Trophoblast cell (in vitro differentiated cells and primary cell): ENCODE results near the gene CAMKK1.

Source experiments
- DNase-seq, 2 donors: peaks; one replicate each; pipeline ENCODE4 v3.0.0-alpha.2; 2016
- H2AFZ ChIP-seq: 2 replicates; pipeline ENCODE4 v1.6.1; 2013; ENCODE audit warnings: low read length, moderate library complexity, mild to moderate bottlenecking; ENCODE audit not compliant: insufficient read depth, poor library complexity
- H2AK5ac ChIP-seq: 2 replicates; pipeline ENCODE4 v1.6.1; 2013; ENCODE audit warnings: mild to moderate bottlenecking, low read length
- H2BK120ac ChIP-seq: 2 replicates; pipeline ENCODE4 v1.6.1; 2013; ENCODE audit warnings: low read length, mild to moderate bottlenecking, moderate library complexity; ENCODE audit not compliant: insufficient read depth, poor library complexity
- H2BK12ac ChIP-seq: 2 replicates; pipeline ENCODE4 v1.6.1; 2013; ENCODE audit warnings: mild to moderate bottlenecking, low read length, moderate library complexity
- H2BK5ac ChIP-seq: 2 replicates; pipeline ENCODE4 v1.6.1; 2013; ENCODE audit warnings: low read length, low read depth, moderate library complexity, mild to moderate bottlenecking; ENCODE audit not compliant: poor library complexity
- H3K14ac ChIP-seq: 2 replicates; pipeline ENCODE4 v1.6.1; 2013; ENCODE audit warnings: mild to moderate bottlenecking, low read length
- H3K18ac ChIP-seq: 2 replicates; pipeline ENCODE4 v1.6.1; 2013; ENCODE audit warnings: mild to moderate bottlenecking, low read length
- H3K23ac ChIP-seq: 2 replicates; pipeline ENCODE4 v1.6.1; 2013; ENCODE audit warnings: low read length
- H3K27ac ChIP-seq: 2 replicates; pipeline ENCODE4 v1.5.1; 2013; ENCODE audit warnings: low read depth, mild to moderate bottlenecking, inconsistent platforms, low read length, moderate library complexity
- H3K27me3 ChIP-seq: 2 replicates; pipeline ENCODE4 v1.6.1; 2013; ENCODE audit warnings: inconsistent platforms, mild to moderate bottlenecking, low read length, moderate library complexity; ENCODE audit not compliant: insufficient read depth
- H3K36me3 ChIP-seq, 2 experiments: 1 replicate in 1 of 2; 2 replicates in 1 of 2; pipeline ENCODE4 v1.6.1; 2013; ENCODE audit warnings: low read length in 2 of 2, mild to moderate bottlenecking in 2 of 2, moderate library complexity in 1 of 2; ENCODE audit not compliant: insufficient read depth in 2 of 2, control insufficient read depth in 1 of 2
- H3K4ac ChIP-seq: 2 replicates; pipeline ENCODE4 v1.6.1; 2013; ENCODE audit warnings: low read depth, mild to moderate bottlenecking, low read length, moderate library complexity
- H3K4me1 ChIP-seq, 2 experiments: 1 replicate in 1 of 2; 2 replicates in 1 of 2; pipeline ENCODE4 v1.6.1; 2013; ENCODE audit warnings: low read length in 2 of 2, mild to moderate bottlenecking in 2 of 2, moderate library complexity in 1 of 2; ENCODE audit not compliant: insufficient read depth in 2 of 2, control insufficient read depth in 1 of 2
- H3K4me2 ChIP-seq: 2 replicates; pipeline ENCODE4 v1.6.1; 2013; ENCODE audit warnings: inconsistent platforms, mild to moderate bottlenecking, low read length, moderate library complexity
- H3K4me3 ChIP-seq: 2 replicates; pipeline ENCODE4 v1.5.1; 2013; ENCODE audit warnings: mild to moderate bottlenecking, low read depth, low read length, inconsistent platforms
- H3K79me1 ChIP-seq: one replicate; pipeline ENCODE4 v1.6.1; 2013; ENCODE audit warnings: low read length
- H3K79me2 ChIP-seq: 2 replicates; pipeline ENCODE4 v1.6.1; 2013; ENCODE audit warnings: low read length, mild to moderate bottlenecking; ENCODE audit not compliant: control insufficient read depth, insufficient read depth, poor library complexity
- H3K9ac ChIP-seq: 2 replicates; pipeline ENCODE4 v1.6.1; 2013; ENCODE audit warnings: mild to moderate bottlenecking, low read length
- H3K9me3 ChIP-seq: 2 replicates; pipeline ENCODE4 v1.6.1; 2013; ENCODE audit warnings: low read depth, mild to moderate bottlenecking, control low read depth, inconsistent platforms, low read length; ENCODE audit not compliant: insufficient read depth
- H4K12ac ChIP-seq: 2 replicates; pipeline ENCODE4 v1.6.1; 2013; ENCODE audit warnings: low read depth, mild to moderate bottlenecking, low read length, moderate library complexity
- H4K8ac ChIP-seq: 2 replicates; pipeline ENCODE4 v1.6.1; 2013; ENCODE audit warnings: low read depth, mild to moderate bottlenecking, low read length, moderate library complexity
- H4K91ac ChIP-seq: one replicate; pipeline ENCODE4 v1.6.1; 2013; ENCODE audit warnings: low read depth, mild to moderate bottlenecking, low read length, moderate library complexity
- WGBS: extraction: QIAGEN DNeasy Blood & Tissue Kit; methylation state at CpG from one replicate; pipeline ENCODE4 v1.1.7; 2013; ENCODE audit warnings: missing lambda C conversion rate; ENCODE audit not compliant: insufficient read length, insufficient coverage; ENCODE audit errors: extremely low coverage; 5-methylcytosine and 5-hydroxymethylcytosine counted together

The CAMKK1 gene

GRCh38 chr17:3887804-3888203, 5.0 kb downstream of the CAMKK1 start:
- no peak overlapping the region for H3K4me2 ChIP-seq
- no CpG with 5 or more reads among the region's 9 CpGs for WGBS
- no peak overlapping the region for H3K27ac ChIP-seq
- H2AFZ ChIP-seq: no peak overlapping the region
- no peak for DNase-seq
- no peak overlapping the region for H4K8ac ChIP-seq
- no peak overlapping the region for H3K4me3 ChIP-seq
- H2BK120ac ChIP-seq: no peak overlapping the region
- H2BK5ac ChIP-seq: no peak overlapping the region
- H3K79me2 ChIP-seq: no peaks in the 10 kb centered on the region
- no peak overlapping the region for H4K12ac ChIP-seq
- no peaks in the 10 kb centered on the region for H3K79me1 ChIP-seq
- peaks cover 5% of the 10 kb centered on the region for H3K9me3 ChIP-seq
- H3K4ac ChIP-seq: no peak overlapping the region
- no peak overlapping the region for H2BK12ac ChIP-seq
- no peak overlapping the region for H4K91ac ChIP-seq
- H3K27me3 ChIP-seq: peaks cover 16% of the 10 kb centered on the region
- peaks cover 0 to 7% of the 10 kb centered on the region in 2 experiments for H3K4me1 ChIP-seq
- no peak overlapping the region for H3K23ac ChIP-seq
- no peak overlapping the region for H2AK5ac ChIP-seq
- no peak overlapping the region for H3K14ac ChIP-seq
- H3K18ac ChIP-seq: no peak overlapping the region
- H3K36me3 ChIP-seq: no peaks in the 10 kb centered on the region
- no peak overlapping the region for H3K9ac ChIP-seq

GRCh38 chr17:3887394-3887793, 5.5 kb downstream of the CAMKK1 start:
- no peak for DNase-seq
- Histone ChIP-seq H3K4me3 (no peak overlapping the region), H4K12ac (no peak overlapping the region), H2BK12ac (no peak overlapping the region), H3K27ac (no peak overlapping the region), H2AK5ac (no peak overlapping the region), H4K91ac (no peak overlapping the region), H3K18ac (no peak overlapping the region), H3K23ac (no peak overlapping the region), H3K9me3 (peaks cover 5% of the 10 kb centered on the region), H3K27me3 (peaks cover 14% of the 10 kb centered on the region), H2BK120ac (no peak overlapping the region), H3K79me2 (no peaks in the 10 kb centered on the region), H3K4ac (no peak overlapping the region), H2AFZ (no peak overlapping the region), H4K8ac (no peak overlapping the region), H3K9ac (no peak overlapping the region), H3K14ac (no peak overlapping the region), H3K79me1 (no peaks in the 10 kb centered on the region), H3K4me1 (peaks cover 0 to 4% of the 10 kb centered on the region in 2 experiments), H3K4me2 (no peak overlapping the region), H2BK5ac (no peak overlapping the region), H3K36me3 (no peaks in the 10 kb centered on the region)
- no CpG with 5 or more reads among the region's 2 CpGs for WGBS

GRCh38 chr17:3886776-3887175, 6.1 kb downstream of the CAMKK1 start:
- Histone ChIP-seq H3K27ac (no peak overlapping the region), H3K4me2 (no peak overlapping the region), H3K9me3 (peaks cover 5% of the 10 kb centered on the region), H3K36me3 (no peaks in the 10 kb centered on the region), H3K14ac (no peak overlapping the region), H4K91ac (no peak overlapping the region), H3K79me2 (no peaks in the 10 kb centered on the region), H3K79me1 (no peaks in the 10 kb centered on the region), H2BK5ac (no peak overlapping the region), H4K8ac (no peak overlapping the region), H3K4me1 (no peaks in the 10 kb centered on the region), H2AK5ac (no peak overlapping the region), H3K9ac (no peak overlapping the region), H3K27me3 (peaks cover 8% of the 10 kb centered on the region), H3K23ac (no peak overlapping the region), H2BK12ac (no peak overlapping the region), H4K12ac (no peak overlapping the region), H2AFZ (no peak overlapping the region), H3K4ac (no peak overlapping the region), H3K18ac (no peak overlapping the region), H2BK120ac (no peak overlapping the region), H3K4me3 (no peak overlapping the region)
- DNase-seq: no peak
- WGBS: no CpG with 5 or more reads among the region's 10 CpGs

DNA sequence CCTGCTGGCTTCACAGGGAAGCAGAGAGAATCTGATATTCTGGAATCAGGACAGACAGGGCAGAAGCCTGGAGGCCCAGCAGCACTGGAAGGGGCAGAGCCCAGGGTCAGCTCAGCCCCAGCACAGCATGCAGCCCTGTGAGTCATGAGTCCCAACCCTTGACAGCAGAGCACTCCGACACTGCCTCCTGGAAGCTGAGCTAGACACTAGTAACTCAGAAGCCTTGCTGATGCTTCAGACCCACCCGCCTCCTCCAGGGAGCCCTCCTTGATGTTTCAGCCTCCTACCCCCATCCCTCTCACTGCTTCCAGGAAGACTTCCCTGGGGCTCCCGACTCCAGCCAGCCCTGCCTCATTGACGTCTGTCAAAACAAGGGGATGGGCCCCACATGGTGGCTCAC, 6.9 kb downstream of the CAMKK1 start:
- Histone ChIP-seq H3K14ac (no peak overlapping the region), H3K79me2 (no peaks in the 10 kb centered on the region), H3K23ac (no peak overlapping the region), H3K36me3 (no peaks in the 10 kb centered on the region), H3K18ac (no peak overlapping the region), H2BK5ac (no peak overlapping the region), H2AFZ (no peak overlapping the region), H3K4ac (no peak overlapping the region), H2AK5ac (no peak overlapping the region), H4K8ac (no peak overlapping the region), H3K27ac (no peak overlapping the region), H3K9me3 (peaks cover 5% of the 10 kb centered on the region), H3K27me3 (no peaks in the 10 kb centered on the region), H3K9ac (no peak overlapping the region), H3K79me1 (no peaks in the 10 kb centered on the region), H4K91ac (no peak overlapping the region), H2BK120ac (no peak overlapping the region), H2BK12ac (no peak overlapping the region), H4K12ac (no peak overlapping the region), H3K4me3 (no peak overlapping the region), H3K4me2 (no peak overlapping the region), H3K4me1 (no peaks in the 10 kb centered on the region)
- WGBS: no CpG with 5 or more reads among the region's 4 CpGs
- peak; percentile 6 to 27 for DNase-seq
